Measurements from ENCODE around the gene TMEM121B. TPM values are rescaled to one million over a fixed set of nuclear protein-coding genes. Genes with fewer than 3 reads are reported as not detected.
"Not testable (repeated sequence)": the region's sequence is repeated elsewhere in the genome, so short reads cannot be mapped to it uniquely, and the experiment has no call there.

Gene TMEM121B
- polyA plus RNA-seq, 6 donors from 2014 or later, result not detected

GRCh38 chr22:17149076-17149815 lies 28.1 kb upstream of the TMEM121B start:
- H3K36me3 Mint-ChIP-seq, result peaks cover 5 to 7% of the 10 kb centered on the region in 2 donors
- H3K4me1 Mint-ChIP-seq, result peaks cover 9 to 15% (median 9%) of the 10 kb centered on the region in 3 donors
- DNase-seq (no peak), ATAC-seq (ENCODE audit: low read depth in 2 of 2) (no peak)
- H3K27ac Mint-ChIP-seq, result peak overlapping the region in 1 of 6 donors; percentile 47
- no peak overlapping the region for H3K4me3 Mint-ChIP-seq
- H3K27me3 Mint-ChIP-seq, result no peaks in the 10 kb centered on the region
- no peaks in the 10 kb centered on the region for H3K9me3 Mint-ChIP-seq

- H3K4me3 Mint-ChIP-seq; ATAC-seq (ENCODE audit: low read depth in 2 of 2); H3K9me3 Mint-ChIP-seq; H3K27me3 Mint-ChIP-seq; DNase-seq: not testable (repeated sequence)
- Mint-ChIP-seq H3K36me3 (peaks cover 9 to 16% of the 10 kb centered on the region in 2 donors), H3K4me1 (peaks cover 6 to 19% (median 7%) of the 10 kb centered on the region in 3 donors), H3K27ac (peak overlapping the region in 3 of 6 donors; percentile 83 to 89 (median 89))
Measured at GRCh38 chr22:17147458-17147857, 26.3 kb upstream of the TMEM121B start.

- no peak for DNase-seq
- H3K27me3 Mint-ChIP-seq, result no peaks in the 10 kb centered on the region
- H3K4me3 Mint-ChIP-seq, result no peak overlapping the region
- H3K36me3 Mint-ChIP-seq, result peaks cover 9 to 16% of the 10 kb centered on the region in 2 donors
- no peak for ATAC-seq (ENCODE audit: low read depth in 2 of 2)
- H3K4me1 Mint-ChIP-seq, result peaks cover 0 to 13% (median 0%) of the 10 kb centered on the region in 3 donors
- H3K27ac Mint-ChIP-seq, result no peak overlapping the region
- H3K9me3 Mint-ChIP-seq, result no peaks in the 10 kb centered on the region
Measured at GRCh38 chr22:17145021-17145680, 24.0 kb upstream of the TMEM121B start.

GRCh38 chr22:17143826-17144225 lies 22.7 kb upstream of the TMEM121B start:
- H3K27me3 Mint-ChIP-seq, result no peaks in the 10 kb centered on the region

GRCh38 chr22:17143101-17143500 lies 21.9 kb upstream of the TMEM121B start:
- no peak overlapping the region for H3K4me3 Mint-ChIP-seq
- H3K27ac Mint-ChIP-seq, result no peak overlapping the region
- H3K9me3 Mint-ChIP-seq, result no peaks in the 10 kb centered on the region
- DNase-seq (no peak), ATAC-seq (ENCODE audit: low read depth in 2 of 2) (no peak)
- peaks cover 0 to 13% (median 0%) of the 10 kb centered on the region in 3 donors for H3K4me1 Mint-ChIP-seq
- H3K27me3 Mint-ChIP-seq, result no peaks in the 10 kb centered on the region
- peaks cover 9 to 22% of the 10 kb centered on the region in 2 donors for H3K36me3 Mint-ChIP-seq

More at GRCh38 chr22:17143826-17144225, 22.7 kb upstream of the TMEM121B start:
- DNase-seq (no peak), ATAC-seq (ENCODE audit: low read depth in 2 of 2) (no peak)
- peaks cover 0 to 13% (median 0%) of the 10 kb centered on the region in 3 donors for H3K4me1 Mint-ChIP-seq
- no peaks in the 10 kb centered on the region for H3K9me3 Mint-ChIP-seq
- no peak overlapping the region for H3K4me3 Mint-ChIP-seq
- H3K36me3 Mint-ChIP-seq, result peaks cover 9 to 16% of the 10 kb centered on the region in 2 donors
- peak overlapping the region in 1 of 6 donors; percentile 19 for H3K27ac Mint-ChIP-seq

DNA sequence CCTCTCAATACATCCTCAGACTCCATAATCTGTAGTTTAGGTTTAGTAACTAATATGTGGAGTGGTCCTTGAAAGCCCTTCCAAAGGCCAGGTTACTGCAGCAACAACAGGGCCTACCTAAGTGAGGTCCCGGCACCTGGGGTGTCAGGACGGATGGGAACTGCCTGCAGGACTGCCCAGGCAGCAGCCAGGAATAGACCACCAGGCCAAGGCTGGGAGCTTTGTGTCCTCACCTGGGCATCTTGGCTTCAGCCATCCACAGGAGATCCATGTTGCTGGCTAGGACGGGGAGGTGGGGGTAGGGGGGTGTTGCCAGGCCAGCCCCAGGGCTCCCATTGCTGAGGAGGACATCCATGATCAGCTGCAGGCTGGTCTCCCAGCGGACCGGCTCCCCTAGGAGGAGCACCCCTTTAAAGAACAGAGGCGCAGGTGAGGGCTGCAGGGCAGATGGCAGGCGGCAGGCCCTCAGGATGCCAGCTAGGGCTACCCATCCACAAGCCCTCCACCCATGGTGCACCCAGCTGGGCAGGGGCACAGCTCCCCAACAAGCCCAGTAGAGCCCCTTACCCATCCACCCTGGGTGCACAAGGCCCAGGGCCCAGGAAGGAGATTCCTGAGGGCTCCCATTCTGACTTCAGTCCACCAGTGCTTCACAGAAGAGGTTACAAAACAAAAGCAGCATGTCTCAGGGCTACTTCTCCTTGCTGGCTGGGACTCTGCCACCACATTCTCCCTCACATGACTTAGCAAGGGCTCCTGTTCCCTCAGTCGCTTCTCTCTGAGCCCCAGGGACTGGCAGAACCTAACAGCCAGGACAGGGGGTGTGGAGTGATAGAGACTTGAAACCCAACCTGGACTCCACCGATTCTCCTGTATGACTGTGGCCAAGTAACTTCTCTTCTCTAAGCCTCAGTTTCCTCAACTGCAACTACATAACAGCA lies 19.9 kb upstream of the TMEM121B start:
- Mint-ChIP-seq H3K27ac (no peak overlapping the region), H3K4me3 (no peak overlapping the region), H3K4me1 (peaks cover 0 to 7% (median 0%) of the 10 kb centered on the region in 3 donors), H3K9me3 (no peaks in the 10 kb centered on the region), H3K36me3 (peaks cover 11 to 18% of the 10 kb centered on the region in 2 donors), H3K27me3 (no peaks in the 10 kb centered on the region)
- ATAC-seq (ENCODE audit: low read depth in 2 of 2) (no peak), DNase-seq (no peak)

GRCh38 chr22:17140022-17140421 lies 18.9 kb upstream of the TMEM121B start:
- no peak for DNase-seq
- no peak overlapping the region for H3K27ac Mint-ChIP-seq
- peaks cover 11 to 18% of the 10 kb centered on the region in 2 donors for H3K36me3 Mint-ChIP-seq
- H3K27me3 Mint-ChIP-seq, result no peaks in the 10 kb centered on the region
- ATAC-seq (ENCODE audit: low read depth in 2 of 2), result no peak
- no peak overlapping the region for H3K4me3 Mint-ChIP-seq
- H3K4me1 Mint-ChIP-seq, result peaks cover 0 to 6% (median 0%) of the 10 kb centered on the region in 3 donors
- no peaks in the 10 kb centered on the region for H3K9me3 Mint-ChIP-seq

GRCh38 chr22:17138513-17138912 lies 17.4 kb upstream of the TMEM121B start:
- Mint-ChIP-seq H3K36me3 (peaks cover 11 to 17% of the 10 kb centered on the region in 2 donors), H3K9me3 (no peaks in the 10 kb centered on the region), H3K27me3 (no peaks in the 10 kb centered on the region), H3K27ac (peak overlapping the region in 1 of 6 donors; percentile 41), H3K4me1 (peaks cover 0 to 3% (median 0%) of the 10 kb centered on the region in 3 donors), H3K4me3 (peak overlapping the region in 1 of 8 donors; percentile 56)
- no peak for DNase-seq
- no peak for ATAC-seq (ENCODE audit: low read depth in 2 of 2)

- no peak overlapping the region for H3K4me3 Mint-ChIP-seq
- no peak for DNase-seq
- no peaks in the 10 kb centered on the region for H3K27me3 Mint-ChIP-seq
- peaks cover 8 to 11% of the 10 kb centered on the region in 2 donors for H3K36me3 Mint-ChIP-seq
- no peak for ATAC-seq (ENCODE audit: low read depth in 2 of 2)
- H3K4me1 Mint-ChIP-seq, result peaks cover 0 to 3% (median 0%) of the 10 kb centered on the region in 3 donors
- no peak overlapping the region for H3K27ac Mint-ChIP-seq
- no peaks in the 10 kb centered on the region for H3K9me3 Mint-ChIP-seq
Measured at GRCh38 chr22:17137861-17138425, 16.8 kb upstream of the TMEM121B start.

- no peak for DNase-seq
- Mint-ChIP-seq H3K27me3 (no peaks in the 10 kb centered on the region), H3K36me3 (peaks cover 7 to 9% of the 10 kb centered on the region in 2 donors), H3K9me3 (no peaks in the 10 kb centered on the region), H3K4me3 (no peak overlapping the region), H3K27ac (no peak overlapping the region), H3K4me1 (peaks cover 0 to 3% (median 0%) of the 10 kb centered on the region in 3 donors)
- ATAC-seq (ENCODE audit: low read depth in 2 of 2), result no peak
Measured at GRCh38 chr22:17137170-17137569, 16.0 kb upstream of the TMEM121B start.

- Mint-ChIP-seq H3K9me3 (no peaks in the 10 kb centered on the region), H3K27ac (peak overlapping the region in 1 of 6 donors; percentile 37)
Measured at GRCh38 chr22:17135153-17135760, 14.1 kb upstream of the TMEM121B start.

DNA sequence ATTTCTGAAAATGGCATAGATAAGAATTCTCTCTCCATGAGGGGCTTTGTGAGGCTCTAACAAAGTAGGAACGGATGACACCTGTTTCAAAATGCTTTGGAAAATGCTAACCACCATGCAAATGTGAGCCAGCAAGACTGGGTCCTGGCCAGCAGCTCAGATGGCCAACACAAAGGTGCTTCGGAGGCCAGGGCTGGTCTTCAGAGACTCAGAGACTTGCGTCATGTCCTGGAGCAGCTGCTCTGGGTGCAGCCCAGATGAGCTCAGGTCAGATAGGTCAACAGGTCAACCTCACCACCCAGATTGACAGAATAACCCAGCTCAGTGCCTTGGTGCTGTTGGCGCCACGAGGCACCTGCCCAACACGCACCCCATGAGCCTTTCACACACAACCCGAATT lies 12.0 kb upstream of the TMEM121B start:
- Mint-ChIP-seq H3K9me3 (no peaks in the 10 kb centered on the region), H3K36me3 (peaks cover 3 to 11% of the 10 kb centered on the region in 2 donors), H3K4me1 (peaks cover 0 to 3% (median 0%) of the 10 kb centered on the region in 3 donors), H3K27me3 (peaks cover 0 to 6% (median 0%) of the 10 kb centered on the region in 3 donors), H3K27ac (peak overlapping the region in 1 of 6 donors; percentile 56), H3K4me3 (no peak overlapping the region)
- DNase-seq (no peak), ATAC-seq (ENCODE audit: low read depth in 2 of 2) (no peak)

More at GRCh38 chr22:17135153-17135760, 14.1 kb upstream of the TMEM121B start:
- H3K27me3 Mint-ChIP-seq, result no peaks in the 10 kb centered on the region
- no peak for ATAC-seq (ENCODE audit: low read depth in 2 of 2)
- H3K4me3 Mint-ChIP-seq, result no peak overlapping the region
- peaks cover 7 to 9% of the 10 kb centered on the region in 2 donors for H3K36me3 Mint-ChIP-seq
- no peak for DNase-seq
- H3K4me1 Mint-ChIP-seq, result peaks cover 0 to 3% (median 0%) of the 10 kb centered on the region in 3 donors

Measured in naive B cell (primary cell).